Natural killer cell treated with Interleukin-12 subunit alpha and Interleukin-12 subunit beta and Interleukin-15 and Interleukin-18, amount 100 ng/mL, for 72 hours (primary cell): Measurements from ENCODE around the gene MEFV. TPM values are rescaled to one million over a fixed set of nuclear protein-coding genes. Genes with fewer than 3 reads are reported as not detected.
"Not testable (repeated sequence)": the region's sequence is repeated elsewhere in the genome, so short reads cannot be mapped to it uniquely, and the experiment has no call there.

Experiments
- ATAC-seq, 2 donors: fragments of 150-1000 bp; cut with Tn5 transposase in 1 of 2; sonication (Bioruptor Pico), chemical (Tn5 transposase) in 1 of 2; 2 replicates each; pipeline ENCODE4 v1.10.0; 2021
- DNase-seq: peaks from one replicate; pipeline ENCODE4 v3.0.0; 2022; ENCODE audit warnings: low spot score
- H3K27ac Mint-ChIP-seq, 2 donors: 1 replicate in 1 of 2; 2 replicates in 1 of 2; pipeline ENCODE4 v1.8.0; 2022; ENCODE audit warnings: mixed read lengths in 2 of 2, mild to moderate bottlenecking in 1 of 2, moderate library complexity in 1 of 2
- H3K27me3 Mint-ChIP-seq, 2 donors: 1 replicate in 1 of 2; 2 replicates in 1 of 2; pipeline ENCODE4 v1.8.0; 2022; ENCODE audit warnings: mixed read lengths in 2 of 2
- H3K36me3 Mint-ChIP-seq: one replicate; pipeline ENCODE4 v1.8.0; 2022; ENCODE audit warnings: mixed read lengths
- H3K4me1 Mint-ChIP-seq, 2 donors: 1 replicate in 1 of 2; 2 replicates in 1 of 2; pipeline ENCODE4 v1.8.0; 2022; ENCODE audit warnings: low read depth in 2 of 2, mixed read lengths in 2 of 2, mild to moderate bottlenecking in 1 of 2
- H3K4me3 Mint-ChIP-seq: one replicate; pipeline ENCODE4 v1.8.0; 2022; ENCODE audit warnings: mixed read lengths
- H3K9me3 Mint-ChIP-seq: 2 replicates; pipeline ENCODE4 v1.8.0; 2022; ENCODE audit warnings: mixed read lengths
- total RNA-seq, 2 donors: library from RNA; stranded (reverse); gene quantifications; one replicate each; pipeline ENCODE4 v1.2.3, GENCODE V29; 2022

MEFV gene
- total RNA-seq, 2 donors from 2014 or later: 0.26 to 0.31 TPM

GRCh38 chr16:3220839-3221238, 35.6 kb downstream of the MEFV start:
- Mint-ChIP-seq H3K27ac (no peak overlapping the region), H3K9me3 (peaks cover 16% of the 10 kb centered on the region), H3K4me3 (no peak overlapping the region), H3K4me1 (peaks cover 12 to 15% of the 10 kb centered on the region in 2 donors), H3K27me3 (no peaks in the 10 kb centered on the region), H3K36me3 (peaks cover 44% of the 10 kb centered on the region)
- DNase-seq (no peak), ATAC-seq (no peak)

- H3K27me3 Mint-ChIP-seq: no peaks in the 10 kb centered on the region
- H3K4me1 Mint-ChIP-seq: peaks cover 27 to 47% of the 10 kb centered on the region in 2 donors
- peaks cover 12% of the 10 kb centered on the region for H3K36me3 Mint-ChIP-seq
- DNase-seq (no peak), ATAC-seq (no peak)
- H3K9me3 Mint-ChIP-seq: peaks cover 11% of the 10 kb centered on the region
- peak overlapping the region; percentile 75 for H3K4me3 Mint-ChIP-seq
- H3K27ac Mint-ChIP-seq: peak overlapping the region; percentile 76 to 81
Observed at GRCh38 chr16:3216263-3216640, 40.2 kb downstream of the MEFV start.

- Mint-ChIP-seq H3K4me1 (peaks cover 27 to 47% of the 10 kb centered on the region in 2 donors), H3K27me3 (no peaks in the 10 kb centered on the region), H3K4me3 (peak overlapping the region; percentile 75), H3K36me3 (peaks cover 12% of the 10 kb centered on the region), H3K9me3 (peaks cover 11% of the 10 kb centered on the region), H3K27ac (peak overlapping the region; percentile 76 to 81)
- ATAC-seq: no peak
- no peak for DNase-seq
Observed at GRCh38 chr16:3215601-3216262, 40.7 kb downstream of the MEFV start.

- H3K27me3 Mint-ChIP-seq: no peaks in the 10 kb centered on the region
- peaks cover 27 to 47% of the 10 kb centered on the region in 2 donors for H3K4me1 Mint-ChIP-seq
- H3K36me3 Mint-ChIP-seq: peaks cover 12% of the 10 kb centered on the region
- DNase-seq (no peak), ATAC-seq (peak; percentile 83 to 85)
- H3K27ac Mint-ChIP-seq: peak overlapping the region; percentile 76 to 81
- H3K4me3 Mint-ChIP-seq: peak overlapping the region; percentile 75
- peaks cover 11% of the 10 kb centered on the region for H3K9me3 Mint-ChIP-seq
Observed at GRCh38 chr16:3214904-3215600, 41.4 kb downstream of the MEFV start.

GRCh38 chr16:3212567-3212966, 43.9 kb downstream of the MEFV start:
- no peak for DNase-seq
- no peaks in the 10 kb centered on the region for H3K27me3 Mint-ChIP-seq
- H3K27ac Mint-ChIP-seq: no peak overlapping the region
- peaks cover 23 to 44% of the 10 kb centered on the region in 2 donors for H3K4me1 Mint-ChIP-seq
- peaks cover 12% of the 10 kb centered on the region for H3K36me3 Mint-ChIP-seq
- ATAC-seq: no peak
- peak overlapping the region; percentile 5 for H3K4me3 Mint-ChIP-seq
- peaks cover 11% of the 10 kb centered on the region for H3K9me3 Mint-ChIP-seq

- no peak for DNase-seq
- peak overlapping the region in 1 of 2 donors; percentile 43 for H3K27ac Mint-ChIP-seq
- peaks cover 12% of the 10 kb centered on the region for H3K36me3 Mint-ChIP-seq
- peaks cover 22 to 43% of the 10 kb centered on the region in 2 donors for H3K4me1 Mint-ChIP-seq
- H3K9me3 Mint-ChIP-seq: peaks cover 11% of the 10 kb centered on the region
- no peak overlapping the region for H3K4me3 Mint-ChIP-seq
- no peak for ATAC-seq
- no peaks in the 10 kb centered on the region for H3K27me3 Mint-ChIP-seq
Observed at GRCh38 chr16:3212006-3212405, 44.4 kb downstream of the MEFV start.

- H3K9me3 Mint-ChIP-seq: peaks cover 9% of the 10 kb centered on the region
- ATAC-seq: no peak
- peaks cover 16% of the 10 kb centered on the region for H3K36me3 Mint-ChIP-seq
- no peak for DNase-seq
- H3K4me1 Mint-ChIP-seq: peaks cover 0 to 10% of the 10 kb centered on the region in 2 donors
- H3K27me3 Mint-ChIP-seq: peaks cover 5 to 10% of the 10 kb centered on the region in 2 donors
- no peak overlapping the region for H3K27ac Mint-ChIP-seq
- H3K4me3 Mint-ChIP-seq: no peak overlapping the region
Observed at GRCh38 chr16:3207086-3207953, 49.1 kb downstream of the MEFV start.

GRCh38 chr16:3205939-3206338, 50.5 kb downstream of the MEFV start:
- not testable (repeated sequence) for ATAC-seq, H3K4me1 Mint-ChIP-seq, H3K27ac Mint-ChIP-seq, DNase-seq, H3K4me3 Mint-ChIP-seq, H3K9me3 Mint-ChIP-seq
- H3K27me3 Mint-ChIP-seq: peaks cover 6 to 10% of the 10 kb centered on the region in 2 donors
- H3K36me3 Mint-ChIP-seq: peaks cover 16% of the 10 kb centered on the region

- Mint-ChIP-seq H3K27ac (no peak overlapping the region), H3K4me3 (no peak overlapping the region), H3K36me3 (peaks cover 16% of the 10 kb centered on the region), H3K4me1 (no peaks in the 10 kb centered on the region), H3K27me3 (peaks cover 15 to 16% of the 10 kb centered on the region in 2 donors), H3K9me3 (peaks cover 9% of the 10 kb centered on the region)
- no peak for ATAC-seq
- no peak for DNase-seq
Observed at GRCh38 chr16:3202903-3203539, 53.4 kb downstream of the MEFV start.

GRCh38 chr16:3198334-3199072, 57.9 kb downstream of the MEFV start:
- ATAC-seq (no peak), DNase-seq (no peak)
- no peaks in the 10 kb centered on the region for H3K9me3 Mint-ChIP-seq
- no peak overlapping the region for H3K27ac Mint-ChIP-seq
- no peaks in the 10 kb centered on the region for H3K36me3 Mint-ChIP-seq
- peaks cover 21 to 27% of the 10 kb centered on the region in 2 donors for H3K27me3 Mint-ChIP-seq
- no peak overlapping the region for H3K4me3 Mint-ChIP-seq
- no peaks in the 10 kb centered on the region for H3K4me1 Mint-ChIP-seq

- not testable (repeated sequence) for ATAC-seq, H3K36me3 Mint-ChIP-seq, H3K4me1 Mint-ChIP-seq, H3K9me3 Mint-ChIP-seq, DNase-seq, H3K27ac Mint-ChIP-seq, H3K4me3 Mint-ChIP-seq
- H3K27me3 Mint-ChIP-seq: peaks cover 21 to 27% of the 10 kb centered on the region in 2 donors
Observed at GRCh38 chr16:3197694-3198333, 58.6 kb downstream of the MEFV start.

GRCh38 chr16:3195975-3196374, 60.5 kb downstream of the MEFV start:
- Mint-ChIP-seq H3K27me3 (peaks cover 28 to 31% of the 10 kb centered on the region in 2 donors), H3K4me3 (no peak overlapping the region), H3K9me3 (no peaks in the 10 kb centered on the region), H3K27ac (no peak overlapping the region), H3K4me1 (peaks cover 5 to 7% of the 10 kb centered on the region in 2 donors), H3K36me3 (no peaks in the 10 kb centered on the region)
- no peak for DNase-seq
- no peak for ATAC-seq
